NCI-H187 (cell line): ENCODE results near the gene ARHGAP18.

Experiments
- DNase-seq, 2 experiments: peaks; one replicate each; lab custom pipeline; 2025; lab: John Stamatoyannopoulos, UW

The ARHGAP18 gene

GRCh38 chr6:129643176-129643575 is 66.8 kb downstream of the ARHGAP18 start:
- DNase-seq = no peak

- no peak for DNase-seq
Measured at GRCh38 chr6:129642322-129642721, 67.7 kb downstream of the ARHGAP18 start.

GRCh38 chr6:129641344-129641743 is 68.6 kb downstream of the ARHGAP18 start:
- no peak for DNase-seq

- DNase-seq = no peak
Measured at GRCh38 chr6:129638686-129639085, 71.3 kb downstream of the ARHGAP18 start.

GRCh38 chr6:129638055-129638684 is 71.8 kb downstream of the ARHGAP18 start:
- DNase-seq = no peak

- DNase-seq = no peak
Measured at GRCh38 chr6:129637340-129638054, 72.5 kb downstream of the ARHGAP18 start.

- no peak for DNase-seq
Measured at GRCh38 chr6:129635396-129636130, 74.4 kb downstream of the ARHGAP18 start.

GRCh38 chr6:129634411-129635230 is 75.4 kb downstream of the ARHGAP18 start:
- no peak for DNase-seq

- no peak for DNase-seq
Measured at GRCh38 chr6:129633529-129633928, 76.4 kb downstream of the ARHGAP18 start.

GRCh38 chr6:129632172-129632613 is 77.8 kb downstream of the ARHGAP18 start:
- DNase-seq = no peak

- DNase-seq = no peak
Measured at GRCh38 chr6:129631070-129631469, 78.9 kb downstream of the ARHGAP18 start.

- DNase-seq = no peak
Measured at GRCh38 chr6:129630596-129630995, 79.4 kb downstream of the ARHGAP18 start.

GRCh38 chr6:129628101-129628815 is 81.7 kb downstream of the ARHGAP18 start:
- no peak for DNase-seq

- no peak for DNase-seq
Measured at GRCh38 chr6:129624488-129624887, 85.5 kb downstream of the ARHGAP18 start.

GRCh38 chr6:129623008-129623732 is 86.8 kb downstream of the ARHGAP18 start:
- DNase-seq = no peak

- DNase-seq = no peak
Measured at GRCh38 chr6:129621252-129621651, 88.7 kb downstream of the ARHGAP18 start.

GRCh38 chr6:129620234-129620610 is 89.8 kb downstream of the ARHGAP18 start:
- no peak for DNase-seq

GRCh38 chr6:129619579-129620233 is 90.3 kb downstream of the ARHGAP18 start:
- DNase-seq = no peak

GRCh38 chr6:129617986-129618385 is 92.0 kb downstream of the ARHGAP18 start:
- no peak for DNase-seq

- DNase-seq = no peak
Measured at GRCh38 chr6:129615496-129615895, 94.5 kb downstream of the ARHGAP18 start.
